Dedifferentiated amniotic fluid mesenchymal stem cell (primary cell): ENCODE results near the gene PDHX.

Source experiments
- DNase-seq: peaks from one replicate; pipeline ENCODE4 v3.0.0-alpha.2; 2016; ENCODE audit errors: extremely low spot score

Gene PDHX

DNA sequence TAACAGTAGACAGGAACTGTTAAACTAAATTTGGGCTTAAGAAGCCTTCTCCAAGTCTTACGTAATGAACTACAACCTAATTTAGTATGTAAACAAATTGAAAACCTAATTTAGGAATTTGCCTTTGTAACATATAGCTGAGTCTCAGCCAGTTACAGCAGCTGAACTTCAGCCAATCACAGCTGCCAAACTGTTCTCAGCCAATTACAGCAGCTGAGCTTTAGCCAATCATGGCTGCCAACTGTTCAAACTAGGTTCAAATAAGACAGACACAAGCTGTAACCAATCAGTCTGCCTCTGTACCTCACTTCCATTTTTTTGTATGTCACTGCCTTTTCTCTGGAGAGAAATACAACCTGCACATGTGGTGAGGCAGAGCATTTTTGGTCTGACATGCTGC lies 127.5 kb downstream of the PDHX start:
- DNase-seq = no peak

DNA sequence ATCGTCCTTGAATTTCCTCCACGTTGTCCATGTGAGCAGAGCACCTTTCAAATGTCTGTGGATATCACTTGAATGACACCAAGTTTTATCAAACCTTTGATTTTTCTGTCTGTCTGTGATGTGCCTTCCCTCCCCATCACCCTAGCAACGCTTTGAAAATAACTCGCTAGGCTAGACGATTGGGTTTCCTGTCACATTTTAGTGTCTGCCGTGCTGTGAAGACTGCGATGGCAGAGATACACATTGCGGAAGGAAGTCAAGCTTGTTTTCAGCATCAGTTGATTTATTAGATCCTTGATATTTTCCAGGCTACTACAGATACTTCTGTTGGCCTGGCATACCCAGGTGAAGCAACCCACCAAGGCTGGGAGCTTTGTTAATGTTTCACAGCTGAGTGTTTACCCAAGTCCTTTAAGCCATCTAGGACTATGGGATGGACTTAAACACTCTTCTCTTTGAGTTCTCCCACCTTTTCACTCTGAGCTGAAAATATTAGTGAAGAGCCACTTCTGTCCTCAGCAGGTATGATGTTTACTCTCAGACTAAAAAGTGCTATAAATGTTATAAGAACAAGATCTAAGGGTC lies 128.9 kb downstream of the PDHX start:
- DNase-seq = no peak
